Naive thymus-derived CD4-positive, alpha-beta T cell (primary cell): ENCODE measurements around the gene CENPP. TPM values are rescaled to one million over a fixed set of nuclear protein-coding genes. Genes with fewer than 3 reads are reported as not detected.

Experiments used
- ATAC-seq: fragments of 150-1000 bp; cut with Tn5 transposase; 2 replicates; pipeline ENCODE4 v1.10.0; 2021; ENCODE audit warnings: mild to moderate bottlenecking, moderate library complexity
- CTCF ChIA-PET: fragments of 350-600 bp; sonication (Branson Sonifier 250); formaldehyde crosslinking; loops from one replicate; lab custom pipeline; 2021; ENCODE audit warnings: antibody characterized with exemption; lab: Charles Lee
- POLR2A ChIA-PET: fragments of 350-600 bp; sonication (Branson Sonifier 250); formaldehyde crosslinking; loops from one replicate; lab custom pipeline; 2021; ENCODE audit warnings: antibody characterized with exemption, inconsistent platforms; lab: Charles Lee
- DNase-seq, 9 donors: peaks; one replicate each; pipeline versions ENCODE4 v3.0.0 to v3.0.0-alpha.2; 2020 to 2022; ENCODE audit warnings: mixed read lengths in 1 of 9
- H3K27ac ChIP-seq: one replicate; pipeline ENCODE4 v1.7.0; 2013; ENCODE audit warnings: mild to moderate bottlenecking, low read depth, low read length, moderate library complexity
- H3K27me3 ChIP-seq, 2 donors: one replicate each; pipeline ENCODE4 v1.7.0; 2013; ENCODE audit warnings: low read length in 2 of 2, mild to moderate bottlenecking in 2 of 2, moderate library complexity in 2 of 2; ENCODE audit not compliant: control insufficient read depth in 2 of 2, insufficient read depth in 2 of 2
- H3K36me3 ChIP-seq, 3 experiments: 1 replicate in 2 of 3; 2 replicates in 1 of 3; pipeline ENCODE4 v1.7.0; 2013; ENCODE audit warnings: low read length in 3 of 3, mild to moderate bottlenecking in 3 of 3, moderate library complexity in 1 of 3; ENCODE audit not compliant: insufficient read depth in 3 of 3, control insufficient read depth in 2 of 3
- H3K4me1 ChIP-seq, 2 donors: one replicate each; pipeline ENCODE4 v1.7.0; 2013; ENCODE audit warnings: low read length in 2 of 2, mild to moderate bottlenecking in 2 of 2, moderate library complexity in 1 of 2; ENCODE audit not compliant: control insufficient read depth in 2 of 2, insufficient read depth in 2 of 2
- H3K4me3 ChIP-seq: 2 replicates; pipeline ENCODE4 v1.7.0; 2013; ENCODE audit warnings: mild to moderate bottlenecking, low read length
- H3K9me3 ChIP-seq, 3 experiments: 1 replicate in 2 of 3; 2 replicates in 1 of 3; pipeline ENCODE4 v1.7.0; 2013; ENCODE audit warnings: low read length in 3 of 3; ENCODE audit not compliant: control insufficient read depth in 2 of 3
- H3K27ac Mint-ChIP-seq, 9 donors: one replicate each; pipeline ENCODE4 v1.8.0; 2020 to 2022; ENCODE audit warnings: mixed read lengths in 9 of 9, mild to moderate bottlenecking in 8 of 9, moderate library complexity in 5 of 9, inconsistent platforms in 2 of 9
- H3K27me3 Mint-ChIP-seq, 5 donors: one replicate each; pipeline ENCODE4 v1.8.0; 2021 to 2022; ENCODE audit warnings: mixed read lengths in 5 of 5, mild to moderate bottlenecking in 1 of 5
- H3K36me3 Mint-ChIP-seq, 5 donors: one replicate each; pipeline ENCODE4 v1.8.0; 2020 to 2022; ENCODE audit warnings: mixed read lengths in 5 of 5, mild to moderate bottlenecking in 3 of 5, inconsistent platforms in 1 of 5
- H3K4me1 Mint-ChIP-seq, 7 donors: one replicate each; pipeline ENCODE4 v1.8.0; 2020 to 2022; ENCODE audit warnings: mixed read lengths in 7 of 7, mild to moderate bottlenecking in 3 of 7, inconsistent platforms in 1 of 7
- H3K4me3 Mint-ChIP-seq, 10 donors: one replicate each; pipeline ENCODE4 v1.8.0; 2020 to 2022; ENCODE audit warnings: mild to moderate bottlenecking in 10 of 10, mixed read lengths in 10 of 10, moderate library complexity in 6 of 10, inconsistent platforms in 2 of 10
- H3K9me3 Mint-ChIP-seq, 11 donors: one replicate each; pipeline ENCODE4 v1.8.0; 2020 to 2022; ENCODE audit warnings: mixed read lengths in 11 of 11, mild to moderate bottlenecking in 4 of 11, inconsistent platforms in 1 of 11, moderate library complexity in 1 of 11
- intact Hi-C, 2 donors: fragments of 100-400 bp; cut with micrococcal nuclease; formaldehyde crosslinking; loops; one replicate each; pipeline ENCODE4 v1.15.1; 2023
- polyA plus RNA-seq, 2 donors: library from polyadenylated mRNA; unstranded; fragments of 300-500 nt; fragmentation: Illumina TruSeq; gene quantifications; one replicate each; pipeline ENCODE4 v1.2.3, GENCODE V29; 2021
- total RNA-seq, 6 experiments: library from RNA in 5 of 6; stranded (reverse) in 5 of 6; gene quantifications; 1 replicate in 5 of 6; 2 replicates in 1 of 6; pipeline ENCODE4 v1.2.3 and lab custom pipeline; 2021 to 2026

The CENPP gene
- total and polyA plus RNA-seq, 7 experiments from 2014 or later = 1.2 to 24.3 (median 3.8) TPM

- Histone ChIP-seq H3K36me3 (peaks cover 0 to 85% (median 10%) of the 10 kb centered on the region in 3 experiments), H3K27ac (no peak overlapping the region), H3K4me3 (no peak overlapping the region), H3K27me3 (no peaks in the 10 kb centered on the region), H3K4me1 (no peaks in the 10 kb centered on the region), H3K9me3 (no peaks in the 10 kb centered on the region)
- intact Hi-C loops = no loop called here
- DNase-seq (no peak), ATAC-seq (no peak)
- POLR2A ChIA-PET = no interaction called here
- Mint-ChIP-seq H3K36me3 (peaks cover 7 to 50% (median 16%) of the 10 kb centered on the region in 5 donors), H3K27me3 (no peaks in the 10 kb centered on the region), H3K9me3 (no peaks in the 10 kb centered on the region), H3K27ac (no peak overlapping the region), H3K4me3 (no peak overlapping the region), H3K4me1 (peaks cover 0 to 12% (median 0%) of the 10 kb centered on the region in 7 donors)
- CTCF ChIA-PET = no interaction called here
Measured at GRCh38 chr9:92635760-92636159, 310.0 kb downstream of the CENPP start.

DNA sequence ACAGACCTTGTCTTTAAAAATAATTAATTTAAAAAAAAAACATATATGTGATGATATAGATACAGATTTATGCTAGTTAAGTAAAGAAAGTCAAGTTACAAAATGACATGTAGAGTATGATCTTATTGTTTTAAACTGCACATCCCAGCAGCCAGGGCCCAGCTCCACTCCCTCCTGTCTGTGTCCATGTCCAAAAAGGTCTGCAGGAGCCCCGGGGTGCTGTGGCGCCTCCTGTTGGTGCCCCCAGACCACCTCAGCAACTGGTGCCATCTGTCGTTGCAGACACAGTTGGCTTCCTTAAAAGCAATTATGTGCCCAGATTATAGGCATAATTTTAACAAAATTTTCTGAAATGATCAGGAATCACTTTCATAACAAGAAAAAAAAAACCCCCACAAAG, 310.9 kb downstream of the CENPP start:
- CTCF ChIA-PET = no interaction called here
- Histone ChIP-seq H3K4me3 (no peak overlapping the region), H3K27ac (no peak overlapping the region), H3K9me3 (no peaks in the 10 kb centered on the region), H3K36me3 (peaks cover 0 to 93% (median 10%) of the 10 kb centered on the region in 3 experiments), H3K27me3 (no peaks in the 10 kb centered on the region), H3K4me1 (no peaks in the 10 kb centered on the region)
- POLR2A ChIA-PET = no interaction called here
- DNase-seq (no peak), ATAC-seq (no peak)
- Mint-ChIP-seq H3K36me3 (peaks cover 10 to 51% (median 17%) of the 10 kb centered on the region in 5 donors), H3K4me3 (no peak overlapping the region), H3K4me1 (peaks cover 0 to 10% (median 0%) of the 10 kb centered on the region in 7 donors), H3K9me3 (no peaks in the 10 kb centered on the region), H3K27ac (no peak overlapping the region), H3K27me3 (no peaks in the 10 kb centered on the region)
- intact Hi-C loops = no loop called here

GRCh38 chr9:92637326-92637725, 311.6 kb downstream of the CENPP start:
- intact Hi-C loops = no loop called here

DNA sequence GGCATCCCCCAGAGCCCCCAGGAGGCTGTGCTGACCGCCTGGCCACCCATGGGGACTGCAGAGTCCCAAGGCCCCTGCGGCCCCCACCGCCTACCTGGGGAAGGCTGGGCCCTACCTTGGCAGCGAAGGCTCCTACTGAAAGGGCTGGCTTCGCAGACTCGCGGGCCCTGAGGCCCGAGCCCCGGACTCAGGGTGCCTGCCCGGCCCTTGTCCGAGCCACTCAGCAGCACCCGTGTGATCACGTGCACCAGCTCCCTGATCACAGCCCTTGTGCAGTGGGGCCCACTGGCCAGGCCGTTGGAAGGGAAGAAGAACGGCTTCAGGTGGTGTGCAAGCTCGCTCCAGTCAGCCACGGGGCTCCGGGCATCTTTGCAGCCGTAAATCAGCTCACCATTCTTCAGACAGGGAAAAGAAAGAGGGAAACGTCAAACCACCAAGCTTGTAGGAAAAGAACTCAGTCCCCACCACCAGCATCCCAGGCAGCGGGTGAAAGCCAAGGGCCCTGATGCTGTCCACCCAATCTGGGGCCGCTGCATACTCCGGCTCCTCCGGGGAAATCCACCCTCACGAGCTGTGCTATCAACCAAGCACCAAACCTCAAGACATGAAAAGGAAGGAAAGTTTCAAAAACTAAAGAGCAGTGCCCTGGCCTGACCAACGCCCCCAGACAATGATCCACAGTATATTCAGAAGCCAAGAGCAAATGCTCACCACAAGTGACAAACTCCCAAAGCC, 312.3 kb downstream of the CENPP start:
- Mint-ChIP-seq H3K4me3 (no peak overlapping the region), H3K27me3 (no peaks in the 10 kb centered on the region), H3K36me3 (peaks cover 8 to 56% (median 15%) of the 10 kb centered on the region in 5 donors), H3K4me1 (peaks cover 0 to 3% (median 0%) of the 10 kb centered on the region in 7 donors), H3K9me3 (no peaks in the 10 kb centered on the region), H3K27ac (peak overlapping the region in 1 of 9 donors; percentile 55)
- Histone ChIP-seq H3K27ac (no peak overlapping the region), H3K4me3 (no peak overlapping the region), H3K36me3 (peaks cover 0 to 94% (median 14%) of the 10 kb centered on the region in 3 experiments), H3K4me1 (no peaks in the 10 kb centered on the region), H3K9me3 (no peaks in the 10 kb centered on the region), H3K27me3 (no peaks in the 10 kb centered on the region)
- ATAC-seq (no peak), DNase-seq (peak in 1 of 9 donors; percentile 16)
- ChIA-PET CTCF (interaction anchor here (0.8 kb wide), 1 partner anchor 10 kb away, joined by 3 read pairs; no protein-coding TSS in a partner anchor), POLR2A (no interaction called here)
- intact Hi-C loops = no loop called here

More at GRCh38 chr9:92637326-92637725, 311.6 kb downstream of the CENPP start:
- Histone ChIP-seq H3K4me1 (no peaks in the 10 kb centered on the region), H3K36me3 (peaks cover 0 to 93% (median 10%) of the 10 kb centered on the region in 3 experiments), H3K27me3 (no peaks in the 10 kb centered on the region), H3K4me3 (no peak overlapping the region), H3K9me3 (no peaks in the 10 kb centered on the region), H3K27ac (no peak overlapping the region)
- Mint-ChIP-seq H3K27ac (no peak overlapping the region), H3K36me3 (peaks cover 11 to 50% (median 15%) of the 10 kb centered on the region in 5 donors), H3K9me3 (no peaks in the 10 kb centered on the region), H3K4me1 (peaks cover 0 to 5% (median 0%) of the 10 kb centered on the region in 7 donors), H3K27me3 (no peaks in the 10 kb centered on the region), H3K4me3 (no peak overlapping the region)
- POLR2A ChIA-PET = no interaction called here
- CTCF ChIA-PET = interaction anchor here (0.8 kb wide), 1 partner anchor 11 kb away, joined by 3 read pairs; no protein-coding TSS in a partner anchor
- DNase-seq (peak in 1 of 9 donors; percentile 15), ATAC-seq (no peak)

GRCh38 chr9:92638621-92639101, 312.9 kb downstream of the CENPP start:
- H3K27ac ChIP-seq = no peak overlapping the region
- no peaks in the 10 kb centered on the region for H3K27me3 Mint-ChIP-seq
- CTCF ChIA-PET = no interaction called here
- no peak overlapping the region for H3K4me3 Mint-ChIP-seq
- POLR2A ChIA-PET = no interaction called here
- H3K9me3 Mint-ChIP-seq = no peaks in the 10 kb centered on the region
- no peak for ATAC-seq
- H3K27me3 ChIP-seq = no peaks in the 10 kb centered on the region
- peaks cover 0 to 3% (median 0%) of the 10 kb centered on the region in 7 donors for H3K4me1 Mint-ChIP-seq
- no peaks in the 10 kb centered on the region for H3K4me1 ChIP-seq
- H3K36me3 Mint-ChIP-seq = peaks cover 11 to 61% (median 17%) of the 10 kb centered on the region in 5 donors
- DNase-seq = no peak
- intact Hi-C loops = no loop called here
- H3K9me3 ChIP-seq = no peaks in the 10 kb centered on the region
- H3K4me3 ChIP-seq = no peak overlapping the region
- H3K27ac Mint-ChIP-seq = no peak overlapping the region
- H3K36me3 ChIP-seq = peaks cover 0 to 94% (median 13%) of the 10 kb centered on the region in 3 experiments

DNA sequence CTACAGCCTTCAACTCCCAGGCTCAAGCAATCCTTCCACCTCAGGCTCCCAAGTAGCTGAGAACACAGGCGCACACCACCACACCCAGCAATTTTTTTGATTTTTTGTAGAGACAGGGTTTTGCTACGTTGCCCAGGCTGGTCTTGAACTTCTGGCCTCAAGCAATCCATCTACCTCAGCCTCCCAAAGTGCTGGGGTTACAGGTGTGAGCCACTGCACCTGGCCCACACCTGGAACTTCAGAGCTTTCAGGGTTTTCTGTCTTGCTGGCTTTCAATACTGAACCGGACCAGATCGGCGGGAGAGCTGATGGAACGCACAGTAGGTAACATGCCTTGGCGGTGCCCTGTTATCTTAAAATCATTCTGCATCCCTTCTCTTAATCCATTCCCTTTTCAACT, 313.4 kb downstream of the CENPP start:
- POLR2A ChIA-PET = no interaction called here

More for the DNA sequence above, 313.4 kb downstream of the CENPP start:
- CTCF ChIA-PET = no interaction called here
- Histone ChIP-seq H3K36me3 (peaks cover 0 to 94% (median 9%) of the 10 kb centered on the region in 3 experiments), H3K9me3 (no peaks in the 10 kb centered on the region), H3K4me3 (no peak overlapping the region), H3K27ac (no peak overlapping the region), H3K4me1 (no peaks in the 10 kb centered on the region), H3K27me3 (no peaks in the 10 kb centered on the region)
- no peaks in the 10 kb centered on the region for H3K9me3 Mint-ChIP-seq
- intact Hi-C loops = no loop called here
- peaks cover 0 to 3% (median 0%) of the 10 kb centered on the region in 7 donors for H3K4me1 Mint-ChIP-seq
- H3K27me3 Mint-ChIP-seq = no peaks in the 10 kb centered on the region
- no peak overlapping the region for H3K4me3 Mint-ChIP-seq
- H3K36me3 Mint-ChIP-seq = peaks cover 15 to 65% (median 22%) of the 10 kb centered on the region in 5 donors
- ATAC-seq (no peak), DNase-seq (no peak)
- H3K27ac Mint-ChIP-seq = no peak overlapping the region
